NB4 (cell line): Measurements from ENCODE around the gene AFAP1L2.

ENCODE experiments used
- DNase-seq: peaks from one replicate; pipeline ENCODE4 v3.0.0; 2010; ENCODE audit warnings: low read depth
- H3K4me3 ChIP-seq: one replicate; pipeline ENCODE4 v1.5.1; 2011; ENCODE audit warnings: mild to moderate bottlenecking, low read depth, low read length, moderate library complexity
- MYC ChIP-seq: IDR thresholded peaks from 2 replicates; pipeline ENCODE4 v1.6.1; 2011; ENCODE audit warnings: low read depth, low read length
- POLR2A ChIP-seq: IDR thresholded peaks from 2 replicates; pipeline ENCODE4 v1.6.1; 2011; ENCODE audit warnings: mild to moderate bottlenecking; ENCODE audit not compliant: insufficient read length; ENCODE audit errors: extremely low read depth
- TF ChIP-seq, protein P1 (sequence below): IDR thresholded peaks from 2 replicates; pipeline ENCODE4 v1.6.1; 2011; ENCODE audit warnings: low read depth, low read length
- TF ChIP-seq, protein P2 (sequence below): IDR thresholded peaks from one replicate; pipeline ENCODE4 v1.5.1; 2012; ENCODE audit warnings: low read depth, low read length

Gene AFAP1L2

DNA sequence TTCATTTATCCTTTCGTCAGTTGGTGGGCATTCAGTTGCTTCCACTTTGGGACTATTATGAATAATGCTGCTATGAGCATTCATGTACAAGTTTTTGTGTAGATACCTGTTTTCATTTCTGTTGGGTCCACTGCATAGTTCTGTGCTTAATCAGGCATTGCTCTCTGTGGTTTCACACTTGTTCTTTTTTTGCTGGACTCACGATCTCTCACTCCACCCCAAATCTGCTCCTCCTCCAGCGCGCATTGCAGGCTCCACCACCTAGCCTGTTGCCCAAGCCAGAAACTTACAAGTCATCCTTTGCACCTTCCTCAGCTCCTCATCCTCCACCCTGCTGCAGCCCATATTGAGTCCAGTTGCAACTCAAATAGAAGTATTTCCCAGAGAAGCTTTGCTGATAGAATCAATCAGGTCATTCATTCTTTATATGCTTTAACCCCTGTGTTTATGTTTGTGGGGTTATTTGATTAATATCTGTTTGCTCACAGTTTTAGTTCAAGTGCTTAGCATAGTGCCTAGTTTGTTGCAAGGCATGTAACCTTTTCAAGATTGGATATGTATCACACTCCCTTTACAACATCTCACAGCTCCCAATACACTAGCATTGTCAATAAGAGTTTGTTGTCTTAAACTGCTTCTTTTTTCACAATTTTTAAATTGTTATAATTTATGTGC lies 16.6 kb upstream of the AFAP1L2 start:
- DNase-seq, result no peak
- TF ChIP-seq, protein P1, sequence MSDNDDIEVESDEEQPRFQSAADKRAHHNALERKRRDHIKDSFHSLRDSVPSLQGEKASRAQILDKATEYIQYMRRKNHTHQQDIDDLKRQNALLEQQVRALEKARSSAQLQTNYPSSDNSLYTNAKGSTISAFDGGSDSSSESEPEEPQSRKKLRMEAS, result no peak
- TF ChIP-seq MYC (no peak), POLR2A (no peak)
- TF ChIP-seq, protein P2, sequence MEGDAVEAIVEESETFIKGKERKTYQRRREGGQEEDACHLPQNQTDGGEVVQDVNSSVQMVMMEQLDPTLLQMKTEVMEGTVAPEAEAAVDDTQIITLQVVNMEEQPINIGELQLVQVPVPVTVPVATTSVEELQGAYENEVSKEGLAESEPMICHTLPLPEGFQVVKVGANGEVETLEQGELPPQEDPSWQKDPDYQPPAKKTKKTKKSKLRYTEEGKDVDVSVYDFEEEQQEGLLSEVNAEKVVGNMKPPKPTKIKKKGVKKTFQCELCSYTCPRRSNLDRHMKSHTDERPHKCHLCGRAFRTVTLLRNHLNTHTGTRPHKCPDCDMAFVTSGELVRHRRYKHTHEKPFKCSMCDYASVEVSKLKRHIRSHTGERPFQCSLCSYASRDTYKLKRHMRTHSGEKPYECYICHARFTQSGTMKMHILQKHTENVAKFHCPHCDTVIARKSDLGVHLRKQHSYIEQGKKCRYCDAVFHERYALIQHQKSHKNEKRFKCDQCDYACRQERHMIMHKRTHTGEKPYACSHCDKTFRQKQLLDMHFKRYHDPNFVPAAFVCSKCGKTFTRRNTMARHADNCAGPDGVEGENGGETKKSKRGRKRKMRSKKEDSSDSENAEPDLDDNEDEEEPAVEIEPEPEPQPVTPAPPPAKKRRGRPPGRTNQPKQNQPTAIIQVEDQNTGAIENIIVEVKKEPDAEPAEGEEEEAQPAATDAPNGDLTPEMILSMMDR, result no peak

DNA sequence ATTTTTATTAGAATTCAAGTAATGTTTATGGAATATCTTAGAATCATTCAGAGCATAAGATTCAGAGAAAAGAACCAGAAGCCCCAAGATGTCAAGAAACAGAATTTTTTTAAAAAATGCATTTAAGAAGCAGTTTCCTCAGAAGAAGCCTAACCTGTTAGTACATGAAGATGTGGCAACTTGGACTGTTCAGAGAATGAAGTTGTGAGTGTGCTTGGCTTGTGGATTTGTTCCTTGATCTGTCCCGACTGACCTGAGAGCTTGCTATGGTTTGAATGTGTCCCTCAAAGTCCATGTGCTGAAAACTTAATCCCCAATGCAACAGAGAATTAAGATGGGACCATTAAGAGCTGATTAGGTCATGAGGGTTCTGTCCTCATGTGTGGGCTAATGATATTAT lies 13.8 kb upstream of the AFAP1L2 start:
- no peak overlapping the region for H3K4me3 ChIP-seq
- DNase-seq, result no peak
- no peak for TF ChIP-seq POLR2A
- TF ChIP-seq, protein P1, result no peak
- TF ChIP-seq, protein P2, result no peak
- no peak for TF ChIP-seq MYC

More for the DNA sequence above, 16.6 kb upstream of the AFAP1L2 start:
- no peak overlapping the region for H3K4me3 ChIP-seq

DNA sequence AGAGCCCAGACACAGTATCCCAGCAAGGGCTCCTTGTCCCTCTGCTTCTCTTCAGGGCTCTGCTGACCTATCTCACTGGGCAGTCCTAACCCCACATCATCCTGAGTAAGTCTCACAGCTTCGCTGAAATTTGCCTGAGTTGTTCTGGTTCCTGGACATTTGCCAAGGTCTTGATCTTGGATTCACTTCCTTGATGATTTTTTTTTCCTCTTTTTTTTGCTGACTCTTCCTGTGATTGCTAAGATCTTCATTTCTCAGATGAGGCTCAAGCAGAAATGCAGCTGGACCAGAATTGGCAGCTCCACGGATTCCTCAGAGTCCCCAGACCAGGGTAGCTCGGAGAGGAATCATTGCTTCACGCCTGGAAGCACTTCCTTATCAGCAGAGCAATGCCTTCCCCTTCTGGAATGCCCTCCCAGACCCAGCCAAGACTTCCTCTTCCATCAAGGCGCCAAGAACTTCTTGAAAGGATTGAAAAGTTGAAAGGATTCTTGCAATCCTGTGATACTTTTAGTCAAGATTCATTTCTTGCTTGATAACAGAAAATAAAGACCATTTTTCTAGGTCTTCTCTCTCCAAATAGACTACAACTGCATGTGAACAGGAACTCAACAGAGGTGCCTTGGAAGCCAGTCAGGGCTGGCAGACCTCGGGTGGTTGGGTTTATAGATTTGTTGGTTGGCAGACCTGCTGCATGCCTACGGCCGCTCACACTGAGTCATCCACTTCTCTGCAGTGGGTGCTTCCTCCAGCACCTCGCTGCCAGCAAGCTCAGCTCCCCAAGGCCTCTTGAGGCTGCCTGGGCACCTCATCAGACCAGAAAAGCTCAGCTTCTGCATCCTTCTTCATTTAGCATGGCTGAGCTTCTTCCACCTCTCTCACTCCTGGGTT lies 8.8 kb upstream of the AFAP1L2 start:
- peak; percentile 75 for DNase-seq
- TF ChIP-seq, protein P2, result no peak
- TF ChIP-seq POLR2A (no peak), MYC (no peak)
- TF ChIP-seq, protein P1, result no peak
- H3K4me3 ChIP-seq, result no peak overlapping the region

DNA sequence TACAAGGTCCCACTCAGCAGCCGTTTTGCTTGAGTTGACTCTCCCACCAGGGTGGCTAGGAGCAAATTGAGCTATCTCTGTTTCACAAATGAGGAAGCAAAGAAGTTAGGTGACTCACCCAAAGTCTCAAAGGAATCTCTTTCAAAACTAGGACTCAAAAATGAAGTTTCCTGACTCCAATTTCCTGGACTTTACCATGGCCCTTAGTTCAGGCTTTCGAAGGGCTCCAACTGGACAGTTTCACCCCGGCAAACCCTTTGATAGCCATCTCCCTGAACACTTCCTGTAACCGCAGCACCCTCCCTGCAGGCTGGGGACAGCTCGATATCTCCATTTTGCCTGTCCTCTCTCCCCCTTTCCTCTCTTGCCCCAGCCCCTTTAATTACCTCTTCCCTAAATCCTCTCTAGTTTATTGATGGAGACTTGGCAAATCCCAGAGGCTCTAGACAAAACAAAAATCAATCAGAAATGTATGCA lies 4.7 kb upstream of the AFAP1L2 start:
- DNase-seq, result peak; percentile 75
- TF ChIP-seq, protein P1, result no peak
- TF ChIP-seq MYC (no peak), POLR2A (no peak)
- TF ChIP-seq, protein P2, result no peak
- no peak overlapping the region for H3K4me3 ChIP-seq

DNA sequence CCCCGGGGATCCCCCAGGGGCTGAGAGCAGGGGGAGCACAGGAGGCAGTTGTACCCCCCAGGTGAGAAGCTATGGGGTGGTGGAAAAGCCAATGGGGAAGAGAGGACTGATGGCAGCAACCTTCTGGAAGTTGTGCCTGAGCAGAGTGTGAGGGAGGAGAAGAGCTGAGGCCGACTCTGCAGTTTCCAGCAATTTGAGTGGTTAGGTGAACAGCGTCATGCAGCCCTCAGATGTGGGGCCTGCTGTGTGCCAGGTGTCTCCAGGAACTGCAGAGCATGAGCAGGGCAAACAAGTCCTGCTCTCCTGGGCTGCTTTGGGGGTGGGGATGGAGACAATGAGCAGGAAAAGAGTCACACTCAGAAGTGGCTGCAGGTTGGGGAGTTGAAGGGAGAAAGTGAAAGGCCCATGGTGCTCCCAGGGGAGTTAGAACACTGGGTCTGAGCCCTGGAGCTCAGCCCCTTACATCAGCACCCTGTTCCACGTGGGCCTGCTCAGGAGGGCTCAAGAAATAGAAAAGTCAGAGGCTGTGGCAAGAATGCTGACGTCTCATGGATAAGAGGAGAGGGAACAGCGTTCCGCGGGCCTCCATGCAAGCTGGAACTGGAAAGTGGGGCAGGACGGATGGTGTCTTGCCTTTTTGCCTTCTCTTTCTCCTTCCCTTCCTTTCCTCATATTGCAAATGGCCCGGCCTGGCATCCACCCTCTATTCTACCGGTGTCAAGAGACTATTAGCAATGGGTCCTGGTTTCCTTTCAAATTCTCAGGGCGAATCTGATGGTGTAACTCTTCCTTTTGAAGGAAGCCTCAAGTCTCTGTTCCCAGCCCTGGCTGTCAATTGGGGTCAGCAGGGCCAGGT lies 4.0 kb upstream of the AFAP1L2 start:
- TF ChIP-seq POLR2A (no peak), MYC (no peak)
- TF ChIP-seq, protein P1, result no peak
- TF ChIP-seq, protein P2, result no peak
- no peak overlapping the region for H3K4me3 ChIP-seq
- DNase-seq, result peak; percentile 44
